Endothelial cell of umbilical vein (primary cell): ENCODE data around the gene ZCCHC14. TPM values are rescaled to one million over a fixed set of nuclear protein-coding genes. Genes with fewer than 3 reads are reported as not detected.

Experiments
- BruUV-seq: library from RNA; stranded (reverse); fragments of 400-500 nt; replicated peaks from 2 replicates; lab custom pipeline; 2021; lab: Mats Ljungman, UMichigan
- CTCF ChIA-PET: fragments of 300-600, 350-600 bp; sonication (Branson Sonifier 250); formaldehyde crosslinking; loops from one replicate; lab custom pipeline; 2021; ENCODE audit warnings: antibody characterized with exemption, inconsistent platforms; lab: Charles Lee
- POLR2A ChIA-PET: fragments of 300-600, 350-600 bp; sonication (Branson Sonifier 250); formaldehyde crosslinking; loops from one replicate; lab custom pipeline; 2021; ENCODE audit warnings: antibody characterized with exemption, inconsistent platforms; lab: Charles Lee
- DNase-seq: peaks from one replicate; pipeline ENCODE4 v3.0.0-alpha.2; 2011; ENCODE audit warnings: low read depth, low spot score
- FAIRE-seq: peaks from 2 replicates; lab custom pipeline; 2011; peaks lifted over from hg19 to GRCh38; lab: Jason Lieb, UNC
- H2AFZ ChIP-seq: 2 replicates; pipeline ENCODE4 v1.6.0; 2012; ENCODE audit warnings: low read depth, low read length, control low read depth, inconsistent platforms
- H3K27ac ChIP-seq: 2 replicates; pipeline ENCODE4 v1.5.1; 2011; ENCODE audit warnings: low read depth, mild to moderate bottlenecking, control low read depth, low read length, moderate library complexity; ENCODE audit not compliant: insufficient read depth
- H3K27me3 ChIP-seq, 2 experiments: 2 replicates each; pipeline versions ENCODE4 v1.6.0 to v1.6.1; 2011; ENCODE audit warnings: low read length in 2 of 2, mixed read lengths in 1 of 2; ENCODE audit not compliant: control insufficient read depth in 2 of 2, insufficient read depth in 2 of 2
- H3K36me3 ChIP-seq, 2 experiments: 2 replicates in 1 of 2; 3 replicates in 1 of 2; pipeline ENCODE4 v1.5.1; 2011; ENCODE audit warnings: low read length in 2 of 2, mild to moderate bottlenecking in 1 of 2, moderate library complexity in 1 of 2; ENCODE audit not compliant: control insufficient read depth in 2 of 2, insufficient read depth in 2 of 2; ENCODE audit errors: extremely low read depth in 1 of 2
- H3K4me1 ChIP-seq: 3 replicates; pipeline ENCODE4 v1.5.1; 2011; ENCODE audit warnings: mild to moderate bottlenecking, low read length; ENCODE audit not compliant: control insufficient read depth, insufficient read depth; ENCODE audit errors: extremely low read depth
- H3K4me2 ChIP-seq: 2 replicates; pipeline ENCODE4 v1.6.1; 2011; ENCODE audit warnings: low read length, control low read depth, mixed read lengths; ENCODE audit not compliant: insufficient read depth
- H3K4me3 ChIP-seq, 3 experiments: fragments of 200-600 bp in 1 of 3; sonication (generic), shearing (Covaris generic) in 1 of 3; replicated peaks in 1 of 3; 2 replicates each; pipeline ENCODE4 v1.5.1; 2011 to 2016; ENCODE audit warnings: control low read depth in 3 of 3, low read length in 3 of 3, mild to moderate bottlenecking in 2 of 3, inconsistent platforms in 1 of 3, low read depth in 1 of 3, moderate library complexity in 1 of 3; ENCODE audit not compliant: insufficient read depth in 1 of 3
- H3K79me2 ChIP-seq: 2 replicates; pipeline ENCODE4 v1.6.0; 2012; ENCODE audit warnings: low read length, inconsistent platforms; ENCODE audit not compliant: control insufficient read depth, insufficient read depth
- H3K9ac ChIP-seq: replicated peaks from 2 replicates; pipeline ENCODE3; 2011; ENCODE audit warnings: low read length, control low read depth; ENCODE audit not compliant: insufficient read depth; ENCODE audit errors: extremely low read depth
- H3K9me1 ChIP-seq: replicated peaks from 3 replicates; pipeline ENCODE4 v1.6.0; 2011; ENCODE audit warnings: mild to moderate bottlenecking, low read length; ENCODE audit not compliant: control insufficient read depth, insufficient read depth; ENCODE audit errors: extremely low read depth
- H3K9me3 ChIP-seq: replicated peaks from 2 replicates; pipeline ENCODE4 v1.5.1; 2012; ENCODE audit warnings: low read length, inconsistent platforms; ENCODE audit not compliant: control insufficient read depth, insufficient read depth
- H4K20me1 ChIP-seq: replicated peaks from 2 replicates; pipeline ENCODE3; 2011; ENCODE audit warnings: mild to moderate bottlenecking, low read length; ENCODE audit not compliant: control insufficient read depth, insufficient read depth; ENCODE audit errors: extremely low read depth
- EZH2 ChIP-seq: IDR thresholded peaks from 2 replicates; pipeline ENCODE4 v1.6.1; 2012; ENCODE audit warnings: borderline replicate concordance, low read depth, mild to moderate bottlenecking, moderate library complexity, low read length, inconsistent platforms; ENCODE audit not compliant: severe bottlenecking
- FOS ChIP-seq: IDR thresholded peaks from 2 replicates; pipeline ENCODE4 v1.6.1; 2011; ENCODE audit warnings: mild to moderate bottlenecking, low read length, moderate library complexity, borderline replicate concordance; ENCODE audit not compliant: insufficient read depth
- GATA2 ChIP-seq: IDR thresholded peaks from 2 replicates; pipeline ENCODE4 v1.7.0; 2011; ENCODE audit warnings: low read depth, mild to moderate bottlenecking, moderate library complexity, mixed read lengths, low read length; ENCODE audit not compliant: insufficient read length, insufficient read depth
- JUN ChIP-seq: IDR thresholded peaks from 2 replicates; pipeline ENCODE4 v1.6.1; 2011; ENCODE audit warnings: borderline replicate concordance, low read depth; ENCODE audit not compliant: insufficient read length, insufficient read depth
- MYC ChIP-seq: IDR thresholded peaks from one replicate; pipeline ENCODE4 v1.6.1; 2011; ENCODE audit warnings: mild to moderate bottlenecking, low read depth, low read length
- POLR2A ChIP-seq: IDR thresholded peaks from 2 replicates; pipeline ENCODE4 v1.6.1; 2012; ENCODE audit warnings: low read depth, mild to moderate bottlenecking, control low read depth, low read length
- POLR2AphosphoS5 ChIP-seq: IDR thresholded peaks from 2 replicates; pipeline ENCODE4 v1.6.1; 2012; ENCODE audit warnings: low read depth, mild to moderate bottlenecking, control low read depth, low read length, moderate library complexity; ENCODE audit not compliant: insufficient read depth
- dilution Hi-C: fragments of 300-500 bp; cut with MboI; formaldehyde crosslinking; loops from one replicate; pipeline ENCODE4 v1.15.0; 2019; ENCODE audit warnings: low sequenced_read_pairs; ENCODE audit not compliant: extremely low pct_ligation_motif_present
- intact Hi-C: fragments of 100-400 bp; cut with micrococcal nuclease; formaldehyde crosslinking; loops from one replicate; pipeline ENCODE4 v1.10.0; 2022
- polyA plus RNA-seq, 4 experiments: library from polyadenylated mRNA; depleted of rRNA in 3 of 4; stranded (reverse) in 3 of 4; unstranded in 1 of 4; fragments of >200 nt; gene quantifications; 2 replicates each; pipeline versions ENCODE4 v1.2.1 to v1.2.3, GENCODE V29; 2011 to 2012; ENCODE audit warnings: missing spikeins in 1 of 4
- total RNA-seq: library from RNA; stranded (reverse); gene quantifications from 2 replicates; pipeline ENCODE4 v1.2.3, GENCODE V29; 2021
- TF ChIP-seq, protein P1 (sequence below), 2 donors: IDR thresholded peaks; 1 replicate in 1 of 2; 2 replicates in 1 of 2; pipeline ENCODE4 v1.5.1; 2011; ENCODE audit warnings: low read length in 2 of 2, mild to moderate bottlenecking in 2 of 2, moderate library complexity in 2 of 2, control low read depth in 1 of 2, inconsistent platforms in 1 of 2, low read depth in 1 of 2; ENCODE audit not compliant: insufficient read depth in 1 of 2; ENCODE audit errors: extremely low read depth in 1 of 2
- TF ChIP-seq, protein P2 (sequence below): IDR thresholded peaks from 2 replicates; pipeline ENCODE4 v1.6.1; 2011; ENCODE audit not compliant: insufficient read depth, insufficient read length

Gene ZCCHC14
- total and polyA plus RNA-seq, 2 donors (not counting 3 experiments of a cell fraction or from before 2014, with no cell fraction given) = 9.5 to 30.9 TPM

DNA sequence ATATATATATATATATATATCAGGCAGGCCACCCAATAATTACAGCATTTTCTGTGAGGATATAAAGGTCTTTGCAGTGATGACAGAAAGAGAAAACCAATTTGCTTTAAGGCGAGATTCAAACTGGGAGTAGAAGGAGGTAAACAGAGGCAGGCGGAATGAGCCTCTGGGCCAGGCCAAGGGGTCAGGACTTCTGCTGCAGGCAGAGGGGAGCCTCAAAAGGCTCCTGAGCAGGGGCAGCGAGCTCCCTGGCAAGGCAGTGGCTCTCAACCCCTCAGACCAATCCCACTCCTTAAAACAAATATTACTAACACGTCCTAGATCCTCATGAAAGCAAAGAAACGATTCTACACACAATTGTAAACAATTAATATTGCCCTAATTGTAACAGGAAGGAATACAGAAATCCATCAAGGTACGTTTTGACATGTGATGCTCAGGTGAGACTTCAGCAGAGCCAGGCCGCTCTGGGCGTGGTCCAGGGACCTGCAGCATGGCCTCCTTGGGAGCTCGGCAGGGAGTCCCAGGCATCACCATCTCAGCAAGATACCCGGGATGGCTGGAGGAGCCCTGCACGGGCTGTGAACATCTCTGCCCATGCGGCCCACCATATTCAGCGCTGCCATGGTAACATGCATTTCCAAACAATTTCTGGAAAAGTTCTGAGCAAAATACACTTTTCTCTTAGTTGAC lies 127.7 kb downstream of the ZCCHC14 start:
- intact Hi-C loops = loop anchor here (5.0 kb wide), 1 partner anchor 33 kb away; no protein-coding TSS in a partner anchor
- dilution Hi-C loops = no loop called here
- no peak for TF ChIP-seq EZH2
- TF ChIP-seq, protein P1, sequence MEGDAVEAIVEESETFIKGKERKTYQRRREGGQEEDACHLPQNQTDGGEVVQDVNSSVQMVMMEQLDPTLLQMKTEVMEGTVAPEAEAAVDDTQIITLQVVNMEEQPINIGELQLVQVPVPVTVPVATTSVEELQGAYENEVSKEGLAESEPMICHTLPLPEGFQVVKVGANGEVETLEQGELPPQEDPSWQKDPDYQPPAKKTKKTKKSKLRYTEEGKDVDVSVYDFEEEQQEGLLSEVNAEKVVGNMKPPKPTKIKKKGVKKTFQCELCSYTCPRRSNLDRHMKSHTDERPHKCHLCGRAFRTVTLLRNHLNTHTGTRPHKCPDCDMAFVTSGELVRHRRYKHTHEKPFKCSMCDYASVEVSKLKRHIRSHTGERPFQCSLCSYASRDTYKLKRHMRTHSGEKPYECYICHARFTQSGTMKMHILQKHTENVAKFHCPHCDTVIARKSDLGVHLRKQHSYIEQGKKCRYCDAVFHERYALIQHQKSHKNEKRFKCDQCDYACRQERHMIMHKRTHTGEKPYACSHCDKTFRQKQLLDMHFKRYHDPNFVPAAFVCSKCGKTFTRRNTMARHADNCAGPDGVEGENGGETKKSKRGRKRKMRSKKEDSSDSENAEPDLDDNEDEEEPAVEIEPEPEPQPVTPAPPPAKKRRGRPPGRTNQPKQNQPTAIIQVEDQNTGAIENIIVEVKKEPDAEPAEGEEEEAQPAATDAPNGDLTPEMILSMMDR (IDR thresholded peaks at IDR 0.05; ENCODE audit: extremely low read depth in 1 of 2, insufficient read depth in 1 of 2, low read depth in 1 of 2, low read length in 2 of 2) = no peak
- no peak for TF ChIP-seq FOS
- TF ChIP-seq GATA2 = no peak
- no peak for TF ChIP-seq MYC
- no peak for TF ChIP-seq POLR2A
- TF ChIP-seq POLR2AphosphoS5 = no peak
- TF ChIP-seq, protein P2, sequence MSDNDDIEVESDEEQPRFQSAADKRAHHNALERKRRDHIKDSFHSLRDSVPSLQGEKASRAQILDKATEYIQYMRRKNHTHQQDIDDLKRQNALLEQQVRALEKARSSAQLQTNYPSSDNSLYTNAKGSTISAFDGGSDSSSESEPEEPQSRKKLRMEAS = no peak
- TF ChIP-seq JUN = no peak
- Histone ChIP-seq H3K27me3 (no peaks in the 10 kb centered on the region), H3K9me3 (no peaks in the 10 kb centered on the region), H3K4me3 (no peak overlapping the region), H3K4me1 (peaks cover 20% of the 10 kb centered on the region), H3K9ac (no peak overlapping the region), H3K4me2 (no peak overlapping the region), H3K9me1 (no peaks in the 10 kb centered on the region), H3K36me3 (peaks cover 0 to 6% of the 10 kb centered on the region in 2 experiments), H3K27ac (no peak overlapping the region), H2AFZ (no peak overlapping the region), H3K79me2 (peaks cover 32% of the 10 kb centered on the region), H4K20me1 (no peaks in the 10 kb centered on the region)
- ChIA-PET CTCF (interaction anchor here (1.2 kb wide), 1 partner anchor 11 kb away, joined by 4 read pairs; no protein-coding TSS in a partner anchor), POLR2A (interaction anchor here (0.7 kb wide), 1 partner anchor 14 kb away, joined by 4 read pairs; no protein-coding TSS in a partner anchor)
- DNase-seq = no peak
- BruUV-seq = no TSS peak
- FAIRE-seq = no peak
